ENCODE measurements around the gene STAB2. TPM values are rescaled to one million over a fixed set of nuclear protein-coding genes. Genes with fewer than 3 reads are reported as not detected.

STAB2 gene
- total and polyA plus RNA-seq, 2 of the 4 experiments (the other 2 are of a cell fraction), result not detected

DNA sequence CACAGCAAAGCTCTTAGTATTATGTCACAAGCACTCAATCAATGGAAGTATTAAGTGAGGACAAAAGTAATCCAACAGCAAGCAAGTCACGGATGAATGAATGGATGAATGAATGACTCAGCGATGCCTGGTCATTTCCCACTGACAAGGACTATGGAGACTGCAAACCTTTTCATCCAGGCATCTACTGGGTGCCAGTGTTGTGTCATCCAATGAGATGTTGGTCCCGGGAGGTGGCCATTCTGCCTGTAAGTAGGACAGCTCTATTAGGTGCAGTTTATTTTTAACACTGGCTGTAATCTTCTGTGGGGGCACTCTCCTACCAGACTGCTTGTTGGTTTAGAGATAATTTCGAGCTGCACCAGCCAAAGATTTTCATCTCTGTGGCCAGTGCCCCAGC, 39.4 kb downstream of the STAB2 start:
- POLR2A ChIA-PET (ENCODE audit: unreplicated experiment), result no interaction called here
- H3K9me1 ChIP-seq (ENCODE audit: insufficient read depth, low read length), result no peaks in the 10 kb centered on the region
- TF ChIP-seq, protein P1, sequence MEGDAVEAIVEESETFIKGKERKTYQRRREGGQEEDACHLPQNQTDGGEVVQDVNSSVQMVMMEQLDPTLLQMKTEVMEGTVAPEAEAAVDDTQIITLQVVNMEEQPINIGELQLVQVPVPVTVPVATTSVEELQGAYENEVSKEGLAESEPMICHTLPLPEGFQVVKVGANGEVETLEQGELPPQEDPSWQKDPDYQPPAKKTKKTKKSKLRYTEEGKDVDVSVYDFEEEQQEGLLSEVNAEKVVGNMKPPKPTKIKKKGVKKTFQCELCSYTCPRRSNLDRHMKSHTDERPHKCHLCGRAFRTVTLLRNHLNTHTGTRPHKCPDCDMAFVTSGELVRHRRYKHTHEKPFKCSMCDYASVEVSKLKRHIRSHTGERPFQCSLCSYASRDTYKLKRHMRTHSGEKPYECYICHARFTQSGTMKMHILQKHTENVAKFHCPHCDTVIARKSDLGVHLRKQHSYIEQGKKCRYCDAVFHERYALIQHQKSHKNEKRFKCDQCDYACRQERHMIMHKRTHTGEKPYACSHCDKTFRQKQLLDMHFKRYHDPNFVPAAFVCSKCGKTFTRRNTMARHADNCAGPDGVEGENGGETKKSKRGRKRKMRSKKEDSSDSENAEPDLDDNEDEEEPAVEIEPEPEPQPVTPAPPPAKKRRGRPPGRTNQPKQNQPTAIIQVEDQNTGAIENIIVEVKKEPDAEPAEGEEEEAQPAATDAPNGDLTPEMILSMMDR (conservative IDR thresholded peaks at IDR 0.05; ENCODE audit: low read depth, low read length), result peak; percentile 39; the same call in 1 of the 2 replicates
- no peak for TF ChIP-seq MAFK (IDR thresholded peaks at IDR 0.05; ENCODE audit: low read depth, low read length)
- TF ChIP-seq, protein P2, sequence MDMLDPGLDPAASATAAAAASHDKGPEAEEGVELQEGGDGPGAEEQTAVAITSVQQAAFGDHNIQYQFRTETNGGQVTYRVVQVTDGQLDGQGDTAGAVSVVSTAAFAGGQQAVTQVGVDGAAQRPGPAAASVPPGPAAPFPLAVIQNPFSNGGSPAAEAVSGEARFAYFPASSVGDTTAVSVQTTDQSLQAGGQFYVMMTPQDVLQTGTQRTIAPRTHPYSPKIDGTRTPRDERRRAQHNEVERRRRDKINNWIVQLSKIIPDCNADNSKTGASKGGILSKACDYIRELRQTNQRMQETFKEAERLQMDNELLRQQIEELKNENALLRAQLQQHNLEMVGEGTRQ (IDR thresholded peaks at IDR 0.05; ENCODE audit: low read depth, low read length), result no peak
- no peak for TF ChIP-seq POLR2A (IDR thresholded peaks at IDR 0.05; ENCODE audit: low read depth, low read length)
- peak; percentile 54 for TF ChIP-seq RAD21 (IDR thresholded peaks at IDR 0.05; ENCODE audit: low read length)
- TF ChIP-seq RFX5 (IDR thresholded peaks at IDR 0.05; ENCODE audit: low read depth, low read length), result no peak
- no peak for TF ChIP-seq SMC3 (IDR thresholded peaks at IDR 0.05; ENCODE audit: low read depth, low read length)
- TF ChIP-seq NFE2L2 (IDR thresholded peaks at IDR 0.05; ENCODE audit: low read depth, low read length), result peak; percentile 37; the same call in 1 of the 2 replicates
- BruUV-seq (replicated peaks), result no TSS peak
- no peak overlapping the region for H2AK9ac ChIP-seq (replicated peaks; ENCODE audit: low read depth, low read length, poor library complexity)
- DNase-seq (peak; percentile 51), ATAC-seq (ENCODE audit: low read depth) (peak; percentile 76)
- H2BK5ac ChIP-seq (ENCODE audit: low read depth, low read length, poor library complexity, severe bottlenecking), result no peak overlapping the region
- H3K79me1 ChIP-seq (ENCODE audit: low read depth in 1 of 2, low read length in 2 of 2), result no peaks in the 10 kb centered on the region
- no peaks in the 10 kb centered on the region for H3K27me3 ChIP-seq (ENCODE audit: control insufficient read depth, insufficient read depth, low read length)
- H4K8ac ChIP-seq (ENCODE audit: low read depth in 2 of 2, low read length in 2 of 2), result no peak overlapping the region
- H3K9ac ChIP-seq (ENCODE audit: low read depth, low read length), result no peak overlapping the region
- no peak overlapping the region for H2BK15ac ChIP-seq (ENCODE audit: low read depth, low read length)
- no peak overlapping the region for H3K4ac ChIP-seq (ENCODE audit: low read depth, low read length)
- 51% methylated on average over 2 of the region's 4 CpGs; no CpG with 5 or more reads in 1 of the 2 experiments for WGBS, 2 experiments (ENCODE audit: extremely low coverage in 2 of 2, insufficient read length in 1 of 2)
- no peak overlapping the region for H2AFZ ChIP-seq (replicated peaks; ENCODE audit: low read length, poor library complexity)
- H3K4me2 ChIP-seq (ENCODE audit: low read depth, low read length), result no peak overlapping the region
- no peak overlapping the region for H2BK120ac ChIP-seq (ENCODE audit: low read depth, low read length)
- no peak overlapping the region for H3K23ac ChIP-seq (ENCODE audit: low read depth, low read length)
- H4K91ac ChIP-seq (ENCODE audit: insufficient read depth, low read depth, low read length), result no peak overlapping the region
- in situ Hi-C loops (cut with MboI; ENCODE audit: low sequenced_read_pairs) (no loop called here), dilution Hi-C loops (cut with HindIII; ENCODE audit: low sequenced_read_pairs, unreplicated experiment) (no loop called here), intact Hi-C loops (cut with micrococcal nuclease) (loop anchor here (2.0 kb wide), 1 partner anchor 244 kb away; no protein-coding TSS in a partner anchor)
- H3K4me3 ChIP-seq (ENCODE audit: insufficient read depth, low read depth, low read length), result no peak overlapping the region
- H3K56ac ChIP-seq (ENCODE audit: extremely low read depth, insufficient read depth, low read length), result no peak overlapping the region
- H4K5ac ChIP-seq (ENCODE audit: low read depth, low read length), result no peak overlapping the region
- CTCF ChIA-PET, result no interaction called here
- H4K20me1 ChIP-seq (ENCODE audit: insufficient read depth, low read length), result no peaks in the 10 kb centered on the region
- H3K36me3 ChIP-seq (ENCODE audit: control insufficient read depth, insufficient read depth, low read length), result no peaks in the 10 kb centered on the region
- H3K18ac ChIP-seq (ENCODE audit: low read depth, low read length), result no peak overlapping the region
- no peak overlapping the region for H2AK5ac ChIP-seq (ENCODE audit: low read depth, low read length)
- H3K9me3 ChIP-seq (ENCODE audit: control insufficient read depth, insufficient read depth, low read length), result no peaks in the 10 kb centered on the region
- no peaks in the 10 kb centered on the region for H3K4me1 ChIP-seq (ENCODE audit: control insufficient read depth, insufficient read depth, low read length)
- H3K14ac ChIP-seq (replicated peaks; ENCODE audit: low read depth, low read length), result no peak overlapping the region
- H3K27ac ChIP-seq (ENCODE audit: insufficient read depth, low read length), result no peak overlapping the region
- no peak overlapping the region for H2BK20ac ChIP-seq (ENCODE audit: low read depth, low read length)
